ENCODE results near the gene TSACC.

The TSACC gene

DNA sequence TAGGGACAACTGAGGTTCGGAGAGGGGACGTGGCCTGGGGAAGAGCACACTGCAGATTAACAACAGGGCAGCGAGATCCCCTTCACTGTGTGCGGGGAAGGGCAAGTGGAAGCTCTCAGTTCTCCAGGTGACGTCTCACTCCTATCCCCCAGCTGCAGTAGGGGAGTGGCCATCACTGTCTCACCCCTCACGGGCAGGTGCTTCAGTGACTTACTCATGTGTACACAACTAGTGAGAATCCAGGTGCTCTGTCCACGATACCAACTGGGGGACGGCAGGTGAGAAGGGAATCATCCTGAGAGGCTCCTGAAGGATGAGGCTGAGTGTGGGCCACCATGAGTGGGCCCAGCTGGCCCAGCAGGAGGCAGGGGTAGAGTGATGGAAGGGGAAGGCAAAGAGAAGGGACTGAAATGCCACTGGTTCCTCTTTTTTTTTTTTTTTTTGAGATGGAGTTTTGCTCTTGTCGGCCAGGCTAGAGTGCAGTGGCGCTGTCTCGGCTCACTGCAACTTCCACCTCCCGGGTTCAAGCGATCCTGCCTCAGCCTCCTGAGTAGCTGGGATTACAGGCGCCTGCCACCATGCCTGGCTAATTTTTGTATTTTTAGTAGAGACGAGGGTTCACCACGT lies 56.6 kb downstream of the TSACC start:
- no peak for DNase-seq

All from NCI-H2171 treated with DMSO at 0.1 percent for 48 hours (cell line).